Type B pancreatic cell (in vitro differentiated cells): Measurements from ENCODE around the gene ZNRF1. TPM values are rescaled to one million over a fixed set of nuclear protein-coding genes. Genes with fewer than 3 reads are reported as not detected.

Experiments
- DNase-seq: peaks from one replicate; pipeline ENCODE4 v3.0.0; 2021; ENCODE audit warnings: mixed read lengths; ENCODE audit not compliant: unreplicated experiment; ENCODE audit errors: extremely low spot score
- H3K27ac Mint-ChIP-seq: 2 replicates; pipeline ENCODE4 v1.8.0; 2021; ENCODE audit warnings: mild to moderate bottlenecking, mixed read lengths
- H3K27me3 Mint-ChIP-seq: 2 replicates; pipeline ENCODE4 v1.8.0; 2021; ENCODE audit warnings: mixed read lengths
- H3K36me3 Mint-ChIP-seq: 2 replicates; pipeline ENCODE4 v1.8.0; 2021; ENCODE audit warnings: mixed read lengths
- H3K4me1 Mint-ChIP-seq: one replicate; pipeline ENCODE4 v1.8.0; 2021; ENCODE audit warnings: mixed read lengths; ENCODE audit not compliant: unreplicated experiment
- H3K4me3 Mint-ChIP-seq: 2 replicates; pipeline ENCODE4 v1.8.0; 2021; ENCODE audit warnings: mild to moderate bottlenecking, mixed read lengths
- H3K9me3 Mint-ChIP-seq: 2 replicates; pipeline ENCODE4 v1.8.0; 2021; ENCODE audit warnings: mixed read lengths
- total RNA-seq: library from RNA; stranded (reverse); gene quantifications from 2 replicates; pipeline ENCODE4 v1.2.1, GENCODE V29; 2021; ENCODE audit warnings: low replicate concordance
- TF ChIP-seq, protein P1 (sequence below): fragments of 200-600 bp; sonication (generic); conservative IDR thresholded peaks from 2 replicates; pipeline ENCODE4 v1.5.0; 2021; ENCODE audit warnings: antibody characterized with exemption, mild to moderate bottlenecking

ZNRF1 gene
- total RNA-seq, 1 donor from 2014 or later = 49.2 TPM

DNA sequence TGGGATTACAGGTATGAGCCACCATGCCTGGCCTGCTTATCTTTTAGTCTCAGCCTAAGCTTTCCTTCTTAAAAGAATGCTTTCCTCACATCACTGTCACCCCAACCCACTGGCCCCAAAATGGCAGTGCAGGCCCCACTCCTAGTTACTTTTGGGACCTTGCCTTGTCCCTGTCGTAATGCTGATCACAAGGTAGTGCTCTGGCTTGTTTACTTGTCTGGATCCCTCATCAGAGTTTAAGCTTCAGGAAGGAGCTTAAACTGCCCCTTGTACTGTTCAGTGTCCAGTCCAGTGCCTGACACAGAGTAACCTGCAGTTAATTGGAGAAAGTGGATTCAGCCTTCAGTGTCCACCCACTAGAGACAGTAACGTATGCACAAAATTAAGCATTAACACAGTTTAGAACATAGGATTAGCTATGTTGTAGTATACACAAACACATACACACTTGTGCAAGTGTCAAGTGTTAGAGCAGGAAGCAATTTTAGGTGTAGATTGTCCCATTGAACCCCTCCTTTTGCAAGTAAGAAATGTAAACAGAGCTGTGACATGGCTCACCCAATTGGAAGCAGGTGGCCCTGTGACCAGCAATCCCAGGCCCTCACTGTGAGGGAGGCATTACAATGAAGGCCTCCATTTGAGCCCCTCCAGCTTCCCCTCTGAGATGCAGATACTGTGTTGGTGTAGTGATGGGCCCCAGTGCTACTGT lies 73.6 kb downstream of the ZNRF1 start:
- H3K4me1 Mint-ChIP-seq = peaks cover 41% of the 10 kb centered on the region

DNA sequence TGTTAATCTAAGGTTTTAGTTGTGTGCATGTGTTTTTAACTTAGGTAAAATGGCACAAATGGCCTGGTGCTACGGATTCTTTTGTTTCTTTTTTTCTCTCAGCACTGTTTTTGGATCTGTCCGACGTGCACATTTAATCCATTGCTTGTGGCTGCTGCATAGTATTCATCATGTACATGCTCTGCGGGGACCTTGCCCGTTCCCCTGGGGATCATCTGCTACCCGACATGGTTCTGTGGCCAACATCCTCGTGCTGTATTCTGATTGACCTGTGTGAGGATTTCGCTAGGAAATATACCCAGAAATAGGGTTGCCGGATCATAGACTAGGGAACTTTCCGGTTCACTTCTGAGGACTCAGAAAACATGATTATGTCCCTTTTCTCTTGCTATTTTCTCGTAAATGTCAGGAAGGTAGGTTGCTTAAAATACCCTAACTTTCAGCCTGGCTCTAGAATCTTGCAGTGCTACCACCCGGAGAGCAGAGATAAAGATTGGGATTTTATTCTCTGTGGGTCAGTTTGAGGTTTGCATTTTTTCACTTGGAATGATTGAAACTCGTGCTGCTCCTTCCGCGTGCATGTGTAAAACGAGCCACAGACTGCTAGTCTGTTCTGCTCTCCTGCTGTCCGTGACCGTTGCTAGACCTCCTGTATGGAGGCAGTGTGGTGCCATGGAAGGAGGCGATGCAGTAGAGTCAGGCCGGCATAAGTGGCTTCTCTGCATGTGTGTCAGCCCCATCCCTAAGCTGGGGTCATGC lies 74.9 kb downstream of the ZNRF1 start:
- Mint-ChIP-seq H3K27ac (no peak overlapping the region), H3K27me3 (no peaks in the 10 kb centered on the region)

More for the DNA sequence above, 73.6 kb downstream of the ZNRF1 start:
- no peak overlapping the region for H3K27ac Mint-ChIP-seq
- no peaks in the 10 kb centered on the region for H3K27me3 Mint-ChIP-seq
- H3K4me3 Mint-ChIP-seq = no peak overlapping the region
- no peaks in the 10 kb centered on the region for H3K9me3 Mint-ChIP-seq
- TF ChIP-seq, protein P1, sequence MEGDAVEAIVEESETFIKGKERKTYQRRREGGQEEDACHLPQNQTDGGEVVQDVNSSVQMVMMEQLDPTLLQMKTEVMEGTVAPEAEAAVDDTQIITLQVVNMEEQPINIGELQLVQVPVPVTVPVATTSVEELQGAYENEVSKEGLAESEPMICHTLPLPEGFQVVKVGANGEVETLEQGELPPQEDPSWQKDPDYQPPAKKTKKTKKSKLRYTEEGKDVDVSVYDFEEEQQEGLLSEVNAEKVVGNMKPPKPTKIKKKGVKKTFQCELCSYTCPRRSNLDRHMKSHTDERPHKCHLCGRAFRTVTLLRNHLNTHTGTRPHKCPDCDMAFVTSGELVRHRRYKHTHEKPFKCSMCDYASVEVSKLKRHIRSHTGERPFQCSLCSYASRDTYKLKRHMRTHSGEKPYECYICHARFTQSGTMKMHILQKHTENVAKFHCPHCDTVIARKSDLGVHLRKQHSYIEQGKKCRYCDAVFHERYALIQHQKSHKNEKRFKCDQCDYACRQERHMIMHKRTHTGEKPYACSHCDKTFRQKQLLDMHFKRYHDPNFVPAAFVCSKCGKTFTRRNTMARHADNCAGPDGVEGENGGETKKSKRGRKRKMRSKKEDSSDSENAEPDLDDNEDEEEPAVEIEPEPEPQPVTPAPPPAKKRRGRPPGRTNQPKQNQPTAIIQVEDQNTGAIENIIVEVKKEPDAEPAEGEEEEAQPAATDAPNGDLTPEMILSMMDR = no peak
- DNase-seq = no peak
- H3K36me3 Mint-ChIP-seq = peaks cover 16% of the 10 kb centered on the region

DNA sequence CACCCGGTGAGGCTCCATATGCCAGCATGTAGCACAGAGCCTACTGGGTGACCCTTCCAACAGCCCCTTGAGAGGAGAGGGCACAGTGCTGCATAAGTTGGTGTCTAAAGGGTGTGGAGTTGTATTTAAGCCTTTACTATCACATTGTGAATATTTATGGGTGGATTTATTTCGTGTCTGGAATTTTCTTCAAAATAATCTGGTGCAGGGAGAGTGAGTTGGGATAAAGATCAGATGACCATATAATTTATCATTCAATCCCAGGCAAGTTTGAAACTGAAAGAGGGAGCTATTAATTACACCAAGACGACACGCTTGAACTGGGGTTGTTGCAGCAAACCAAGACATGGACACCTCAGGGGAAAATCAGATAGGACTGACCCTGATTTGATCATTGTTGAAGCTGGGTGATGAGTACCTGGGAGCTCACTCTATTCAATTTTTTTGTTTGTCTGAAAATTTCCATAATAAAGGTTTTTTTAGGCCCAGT lies 75.5 kb downstream of the ZNRF1 start:
- DNase-seq = no peak
- Mint-ChIP-seq H3K36me3 (peaks cover 21% of the 10 kb centered on the region), H3K27me3 (no peaks in the 10 kb centered on the region), H3K27ac (no peak overlapping the region), H3K4me3 (no peak overlapping the region), H3K9me3 (no peaks in the 10 kb centered on the region), H3K4me1 (peaks cover 33% of the 10 kb centered on the region)
- TF ChIP-seq, protein P1 = no peak

More for the DNA sequence above, 74.9 kb downstream of the ZNRF1 start:
- H3K9me3 Mint-ChIP-seq = no peaks in the 10 kb centered on the region
- TF ChIP-seq, protein P1 = no peak
- no peak overlapping the region for H3K4me3 Mint-ChIP-seq
- no peak for DNase-seq
- H3K36me3 Mint-ChIP-seq = peaks cover 21% of the 10 kb centered on the region
- peaks cover 35% of the 10 kb centered on the region for H3K4me1 Mint-ChIP-seq

DNA sequence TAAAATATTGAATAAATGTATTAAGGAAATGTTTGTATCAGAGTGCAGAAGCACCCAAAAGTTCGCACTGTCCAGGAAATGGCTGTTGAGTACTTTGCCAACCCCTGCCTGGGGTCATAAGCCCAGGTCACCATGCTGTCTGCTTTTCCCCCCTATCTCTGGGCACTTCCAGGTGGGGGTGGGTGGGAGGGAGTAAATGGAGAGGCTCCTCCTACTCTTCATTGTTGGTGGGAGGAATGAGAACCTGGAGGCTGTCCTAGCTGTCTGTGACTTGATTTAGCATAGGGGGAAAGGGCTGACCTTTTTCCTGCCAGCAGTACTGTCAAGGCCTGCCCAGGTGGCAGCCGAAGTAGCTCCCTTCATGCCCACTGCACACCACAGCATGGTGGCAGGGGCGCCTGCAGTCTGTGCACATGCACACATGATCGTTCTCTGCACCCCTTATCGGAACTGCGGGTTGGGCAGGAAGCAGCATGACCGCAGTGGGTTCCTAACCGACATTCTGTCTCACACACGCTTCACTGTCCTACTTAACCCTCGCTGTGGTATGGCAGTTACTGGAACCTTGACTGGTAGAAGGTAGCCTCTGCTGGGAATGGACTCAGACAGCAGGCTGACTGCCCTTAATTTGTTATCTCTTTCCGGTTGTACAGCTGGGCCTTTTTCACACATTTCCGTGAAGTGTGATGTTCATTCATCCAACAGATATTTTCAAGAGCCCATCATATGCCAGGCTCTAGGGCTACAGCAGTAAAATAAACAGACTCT lies 76.3 kb downstream of the ZNRF1 start:
- no peaks in the 10 kb centered on the region for H3K27me3 Mint-ChIP-seq
- peaks cover 27% of the 10 kb centered on the region for H3K4me1 Mint-ChIP-seq
- H3K4me3 Mint-ChIP-seq = no peak overlapping the region
- TF ChIP-seq, protein P1 = no peak
- H3K9me3 Mint-ChIP-seq = no peaks in the 10 kb centered on the region
- no peak for DNase-seq
- H3K27ac Mint-ChIP-seq = no peak overlapping the region
- peaks cover 17% of the 10 kb centered on the region for H3K36me3 Mint-ChIP-seq

DNA sequence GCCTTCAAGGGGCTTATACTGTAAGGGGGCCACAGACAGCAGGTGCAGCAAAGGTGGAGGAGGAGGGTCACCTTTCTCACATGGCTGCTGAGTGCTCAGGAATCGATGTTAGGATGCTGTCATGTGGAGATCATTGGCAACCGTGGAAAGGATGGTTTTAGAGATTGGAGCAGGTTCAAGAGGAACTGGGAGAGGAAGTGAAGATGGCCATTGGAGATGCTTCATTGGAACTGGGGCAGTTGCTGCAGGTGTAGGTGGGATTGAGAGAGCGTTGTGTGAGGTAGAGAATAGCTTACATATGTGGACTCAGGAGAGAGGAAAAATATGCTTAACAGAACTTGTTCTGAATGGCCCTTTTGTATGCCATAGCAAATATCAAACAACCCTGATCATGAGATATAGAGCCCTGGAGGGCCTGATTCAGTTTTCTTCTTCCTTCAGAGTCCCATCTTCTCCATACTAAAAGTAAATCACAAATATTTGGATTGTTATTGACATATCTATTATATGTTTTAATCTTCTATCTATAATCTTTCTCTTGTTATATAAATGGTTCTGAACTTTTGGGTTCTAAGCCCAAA lies 77.0 kb downstream of the ZNRF1 start:
- H3K9me3 Mint-ChIP-seq = no peaks in the 10 kb centered on the region
- peaks cover 21% of the 10 kb centered on the region for H3K4me1 Mint-ChIP-seq
- TF ChIP-seq, protein P1 = no peak
- no peak for DNase-seq
- H3K36me3 Mint-ChIP-seq = peaks cover 14% of the 10 kb centered on the region
- no peak overlapping the region for H3K4me3 Mint-ChIP-seq
- H3K27ac Mint-ChIP-seq = no peak overlapping the region
- no peaks in the 10 kb centered on the region for H3K27me3 Mint-ChIP-seq
